ENCODE results near the gene STK40.

- no peak for TF ChIP-seq SMARCC2 (IDR thresholded peaks at IDR 0.05; ENCODE audit: low read depth)
- TF ChIP-seq MTA2 (IDR thresholded peaks at IDR 0.05; ENCODE audit: low read depth), result no peak
- no peak for TF ChIP-seq CTCF (IDR thresholded peaks at IDR 0.05 in 2 of 3, conservative IDR thresholded peaks at IDR 0.05 in 1 of 3; ENCODE audit: insufficient read depth in 2 of 3, low read depth in 1 of 3, low read length in 3 of 3)
- no peak for TF ChIP-seq JUND (IDR thresholded peaks at IDR 0.05; ENCODE audit: borderline replicate concordance, low read depth, low read length)
- TF ChIP-seq JUND (tag; IDR thresholded peaks at IDR 0.05; ENCODE audit: borderline replicate concordance, low read depth, low read length), result no peak
- no peak for TF ChIP-seq HNRNPUL1 (IDR thresholded peaks at IDR 0.05; ENCODE audit: low read length)
- TF ChIP-seq CC2D1A (IDR thresholded peaks at IDR 0.05), result no peak
- no peak for TF ChIP-seq NONO (IDR thresholded peaks at IDR 0.05; ENCODE audit: low read depth in 2 of 2, low read length in 1 of 2)
- no peak for TF ChIP-seq ZNF354B (CRISPR knock-in tag; IDR thresholded peaks at IDR 0.05)
- TF ChIP-seq EZH2 (IDR thresholded peaks at IDR 0.05; ENCODE audit: borderline replicate concordance, low read depth, low read length), result no peak
- no peak for TF ChIP-seq ZBTB17 (CRISPR knock-in tag; IDR thresholded peaks at IDR 0.05)
- no peak for TF ChIP-seq SIN3A (IDR thresholded peaks at IDR 0.05; ENCODE audit: borderline replicate concordance in 2 of 2, control insufficient read depth in 1 of 2, low read depth in 2 of 2, low read length in 2 of 2)
These were observed 65.0 kb downstream of the STK40 start for GRCh38 chr1:36320767-36321118.
